Activated CD8-positive, alpha-beta memory T cell treated with anti-CD3 and anti-CD28 coated beads, Interleukin-2, amount 50 U/mL, for 4 hours (primary cell): Measurements from ENCODE around the gene SLC25A13.

Source experiments
- DNase-seq: peaks from one replicate; pipeline ENCODE4 v3.0.0-alpha.2; 2020

SLC25A13 gene

GRCh38 chr7:96287559-96287958, 34.3 kb downstream of the SLC25A13 start:
- DNase-seq: no peak

- DNase-seq: no peak
Measured at GRCh38 chr7:96287132-96287531, 34.8 kb downstream of the SLC25A13 start.

- DNase-seq: no peak
Measured at GRCh38 chr7:96285579-96285978, 36.3 kb downstream of the SLC25A13 start.

- no peak for DNase-seq
Measured at GRCh38 chr7:96284835-96285234, 37.1 kb downstream of the SLC25A13 start.

GRCh38 chr7:96284240-96284639, 37.7 kb downstream of the SLC25A13 start:
- DNase-seq: no peak

- DNase-seq: no peak
Measured at GRCh38 chr7:96282835-96283234, 39.1 kb downstream of the SLC25A13 start.

- no peak for DNase-seq
Measured at GRCh38 chr7:96277921-96278320, 44.0 kb downstream of the SLC25A13 start.

- DNase-seq: no peak
Measured at GRCh38 chr7:96276019-96276418, 45.9 kb downstream of the SLC25A13 start.

GRCh38 chr7:96273716-96274115, 48.2 kb downstream of the SLC25A13 start:
- no peak for DNase-seq

GRCh38 chr7:96269246-96269994, 52.5 kb downstream of the SLC25A13 start:
- no peak for DNase-seq

GRCh38 chr7:96266580-96266979, 55.3 kb downstream of the SLC25A13 start:
- no peak for DNase-seq

GRCh38 chr7:96266015-96266414, 55.9 kb downstream of the SLC25A13 start:
- DNase-seq: no peak

- no peak for DNase-seq
Measured at GRCh38 chr7:96253964-96254363, 67.9 kb downstream of the SLC25A13 start.

- DNase-seq: no peak
Measured at GRCh38 chr7:96253441-96253840, 68.5 kb downstream of the SLC25A13 start.

GRCh38 chr7:96250776-96251361, 71.0 kb downstream of the SLC25A13 start:
- DNase-seq: no peak

- no peak for DNase-seq
Measured at GRCh38 chr7:96248405-96248804, 73.5 kb downstream of the SLC25A13 start.

- DNase-seq: no peak
Measured at GRCh38 chr7:96246919-96247318, 75.0 kb downstream of the SLC25A13 start.

GRCh38 chr7:96244992-96245292, 77.0 kb downstream of the SLC25A13 start:
- no peak for DNase-seq

GRCh38 chr7:96244244-96244991, 77.5 kb downstream of the SLC25A13 start:
- DNase-seq: no peak

GRCh38 chr7:96243241-96243640, 78.7 kb downstream of the SLC25A13 start:
- DNase-seq: no peak

GRCh38 chr7:96241855-96242254, 80.0 kb downstream of the SLC25A13 start:
- DNase-seq: no peak

GRCh38 chr7:96238976-96239766, 82.7 kb downstream of the SLC25A13 start:
- DNase-seq: no peak

GRCh38 chr7:96238474-96238873, 83.4 kb downstream of the SLC25A13 start:
- no peak for DNase-seq
